Fibroblast of the aortic adventitia (primary cell): ENCODE measurements around the gene ARID1B. TPM values are rescaled to one million over a fixed set of nuclear protein-coding genes. Genes with fewer than 3 reads are reported as not detected.
A peak's percentile ranks its signal among the peaks of the same experiment; 100 is the strongest.

ENCODE experiments used
- DNase-seq: peaks from one replicate; pipeline ENCODE4 v3.0.0-alpha.2; 2010; ENCODE audit warnings: low read depth
- H3K4me3 ChIP-seq: 2 replicates; pipeline ENCODE4 v1.5.1; 2011; ENCODE audit warnings: low read depth, mild to moderate bottlenecking, control low read depth, low read length, moderate library complexity
- CTCF ChIP-seq: IDR thresholded peaks from 2 replicates; pipeline ENCODE4 v1.5.1; 2011; ENCODE audit warnings: mild to moderate bottlenecking, low read length, control low read depth, inconsistent platforms; ENCODE audit not compliant: insufficient read depth
- total RNA-seq: library from RNA; depleted of rRNA; stranded (reverse); fragments of >200 nt; gene quantifications from 2 replicates; pipeline ENCODE4 v1.2.3, GENCODE V29; 2012; ENCODE audit warnings: low replicate concordance

Gene ARID1B
- total RNA-seq, 1 donor: 55.9 TPM

DNA sequence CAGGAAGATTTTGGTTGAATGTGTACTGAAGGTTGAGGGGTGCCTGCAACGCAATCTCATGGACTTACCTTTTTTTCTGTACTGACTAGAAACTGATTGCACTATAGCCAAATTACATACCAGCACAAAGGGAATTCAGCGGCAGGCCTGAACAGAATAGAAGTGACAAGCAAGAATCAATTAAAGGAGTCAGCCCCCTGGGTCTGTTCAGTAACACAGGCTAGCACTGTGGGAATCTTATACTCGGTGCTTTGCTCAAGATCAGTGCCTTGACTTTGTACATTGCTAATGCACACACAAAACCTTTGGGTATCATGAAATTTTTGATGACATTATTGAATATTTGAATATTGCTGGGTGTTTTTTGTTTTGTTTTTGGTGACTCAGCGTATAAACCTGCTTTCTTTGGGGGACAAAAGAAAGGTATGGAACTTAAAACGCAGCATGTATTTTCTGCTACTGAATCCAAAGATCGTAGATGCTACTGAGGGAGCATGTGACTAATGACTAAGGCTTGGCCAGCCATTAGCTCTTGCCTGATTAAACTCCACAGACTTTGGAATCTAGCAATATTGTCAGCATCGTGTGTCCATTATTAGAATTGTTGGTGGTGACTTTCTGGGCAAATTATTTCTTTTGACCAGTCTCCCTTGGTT is 236.6 kb downstream of the ARID1B start:
- no peak overlapping the region for H3K4me3 ChIP-seq
- no peak for TF ChIP-seq CTCF
- no peak for DNase-seq

- DNase-seq: no peak
- no peak overlapping the region for H3K4me3 ChIP-seq
- TF ChIP-seq CTCF: no peak
These were observed 237.7 kb downstream of the ARID1B start for GRCh38 chr6:157014871-157015270.

GRCh38 chr6:157017022-157017421 is 239.8 kb downstream of the ARID1B start:
- H3K4me3 ChIP-seq: no peak overlapping the region
- no peak for TF ChIP-seq CTCF
- DNase-seq: no peak

GRCh38 chr6:157017861-157018260 is 240.7 kb downstream of the ARID1B start:
- no peak for DNase-seq
- TF ChIP-seq CTCF: no peak

GRCh38 chr6:157019115-157019641 is 242.0 kb downstream of the ARID1B start:
- DNase-seq: peak; percentile 5
- TF ChIP-seq CTCF: no peak
- no peak overlapping the region for H3K4me3 ChIP-seq

More at GRCh38 chr6:157017861-157018260, 240.7 kb downstream of the ARID1B start:
- no peak overlapping the region for H3K4me3 ChIP-seq

GRCh38 chr6:157019733-157020132 is 242.6 kb downstream of the ARID1B start:
- no peak for TF ChIP-seq CTCF

More at GRCh38 chr6:157019733-157020132, 242.6 kb downstream of the ARID1B start:
- H3K4me3 ChIP-seq: no peak overlapping the region
- peak; percentile 48 for DNase-seq
